ENCODE measurements around the gene ADCYAP1R1.
A peak's percentile ranks its signal among the peaks of the same experiment; 100 is the strongest.

Gene ADCYAP1R1

GRCh38 chr7:31023877-31024276 lies 28.2 kb upstream of the ADCYAP1R1 start:
- no peaks in the 10 kb centered on the region for H3K27me3 ChIP-seq (ENCODE audit: insufficient read depth, insufficient read length)
- H3K4me1 ChIP-seq (ENCODE audit: insufficient read depth, insufficient read length): peaks cover 24% of the 10 kb centered on the region
- TF ChIP-seq YY1 (IDR thresholded peaks at IDR 0.05; ENCODE audit: insufficient read depth, insufficient read length) (no peak), ZNF274 (IDR thresholded peaks at IDR 0.05; ENCODE audit: low read depth, low read length) (no peak), SUZ12 (IDR thresholded peaks at IDR 0.05; ENCODE audit: extremely low read depth, insufficient read depth, insufficient read length) (no peak)
- no peaks in the 10 kb centered on the region for H3K9me3 ChIP-seq (ENCODE audit: insufficient read depth, low read length)
- H3K36me3 ChIP-seq (ENCODE audit: insufficient read depth, insufficient read length, low read length): no peaks in the 10 kb centered on the region
- DNase-seq (ENCODE audit: low read depth, low spot score): no peak
- no peak overlapping the region for H3K4me3 ChIP-seq (ENCODE audit: insufficient read length, low read depth)
- no peak overlapping the region for H3K9ac ChIP-seq (ENCODE audit: insufficient read length, low read depth)

- no peaks in the 10 kb centered on the region for H3K9me3 ChIP-seq (ENCODE audit: insufficient read depth, low read length)
- H3K4me1 ChIP-seq (ENCODE audit: insufficient read depth, insufficient read length): peaks cover 22% of the 10 kb centered on the region
- DNase-seq (ENCODE audit: low read depth, low spot score): peak; percentile 79
- H3K4me3 ChIP-seq (ENCODE audit: insufficient read length, low read depth): no peak overlapping the region
- peak overlapping the region; percentile 1 for H3K9ac ChIP-seq (ENCODE audit: insufficient read length, low read depth)
- H3K27me3 ChIP-seq (ENCODE audit: insufficient read depth, insufficient read length): no peaks in the 10 kb centered on the region
- H3K36me3 ChIP-seq (ENCODE audit: insufficient read depth, insufficient read length, low read length): no peaks in the 10 kb centered on the region
- TF ChIP-seq SUZ12 (IDR thresholded peaks at IDR 0.05; ENCODE audit: extremely low read depth, insufficient read depth, insufficient read length) (no peak), ZNF274 (IDR thresholded peaks at IDR 0.05; ENCODE audit: low read depth, low read length) (no peak)
Observed at GRCh38 chr7:31027161-31027965, 24.7 kb upstream of the ADCYAP1R1 start.

GRCh38 chr7:31028006-31028405 lies 24.1 kb upstream of the ADCYAP1R1 start:
- Histone ChIP-seq H3K4me1 (ENCODE audit: insufficient read depth, insufficient read length) (peaks cover 19% of the 10 kb centered on the region), H3K36me3 (ENCODE audit: insufficient read depth, insufficient read length, low read length) (no peaks in the 10 kb centered on the region), H3K9ac (ENCODE audit: insufficient read length, low read depth) (peak overlapping the region; percentile 1), H3K27me3 (ENCODE audit: insufficient read depth, insufficient read length) (no peaks in the 10 kb centered on the region), H3K9me3 (ENCODE audit: insufficient read depth, low read length) (no peaks in the 10 kb centered on the region), H3K4me3 (ENCODE audit: insufficient read length, low read depth) (no peak overlapping the region)
- no peak for TF ChIP-seq ZNF274 (IDR thresholded peaks at IDR 0.05; ENCODE audit: low read depth, low read length)
- no peak for DNase-seq (ENCODE audit: low read depth, low spot score)

GRCh38 chr7:31028417-31028992 lies 23.6 kb upstream of the ADCYAP1R1 start:
- Histone ChIP-seq H3K36me3 (ENCODE audit: insufficient read depth, insufficient read length, low read length) (no peaks in the 10 kb centered on the region), H3K4me1 (ENCODE audit: insufficient read depth, insufficient read length) (peaks cover 17% of the 10 kb centered on the region), H3K4me3 (ENCODE audit: insufficient read length, low read depth) (no peak overlapping the region), H3K9ac (ENCODE audit: insufficient read length, low read depth) (no peak overlapping the region), H3K9me3 (ENCODE audit: insufficient read depth, low read length) (no peaks in the 10 kb centered on the region), H3K27me3 (ENCODE audit: insufficient read depth, insufficient read length) (no peaks in the 10 kb centered on the region)
- no peak for TF ChIP-seq ZNF274 (IDR thresholded peaks at IDR 0.05; ENCODE audit: low read depth, low read length)
- TF ChIP-seq YY1 (IDR thresholded peaks at IDR 0.05; ENCODE audit: insufficient read depth, insufficient read length): no peak
- no peak for TF ChIP-seq SUZ12 (IDR thresholded peaks at IDR 0.05; ENCODE audit: extremely low read depth, insufficient read depth, insufficient read length)
- no peak for DNase-seq (ENCODE audit: low read depth, low spot score)

GRCh38 chr7:31029251-31030042 lies 22.7 kb upstream of the ADCYAP1R1 start:
- Histone ChIP-seq H3K36me3 (ENCODE audit: insufficient read depth, insufficient read length, low read length) (no peaks in the 10 kb centered on the region), H3K4me3 (ENCODE audit: insufficient read length, low read depth) (no peak overlapping the region), H3K9ac (ENCODE audit: insufficient read length, low read depth) (no peak overlapping the region), H3K9me3 (ENCODE audit: insufficient read depth, low read length) (no peaks in the 10 kb centered on the region), H3K27me3 (ENCODE audit: insufficient read depth, insufficient read length) (no peaks in the 10 kb centered on the region), H3K4me1 (ENCODE audit: insufficient read depth, insufficient read length) (peaks cover 17% of the 10 kb centered on the region)
- no peak for DNase-seq (ENCODE audit: low read depth, low spot score)
- TF ChIP-seq ZNF274 (IDR thresholded peaks at IDR 0.05; ENCODE audit: low read depth, low read length) (no peak), YY1 (IDR thresholded peaks at IDR 0.05; ENCODE audit: insufficient read depth, insufficient read length) (no peak), SUZ12 (IDR thresholded peaks at IDR 0.05; ENCODE audit: extremely low read depth, insufficient read depth, insufficient read length) (no peak)

GRCh38 chr7:31033674-31034300 lies 18.3 kb upstream of the ADCYAP1R1 start:
- TF ChIP-seq SUZ12 (IDR thresholded peaks at IDR 0.05; ENCODE audit: extremely low read depth, insufficient read depth, insufficient read length): no peak
- H3K36me3 ChIP-seq (ENCODE audit: insufficient read depth, insufficient read length, low read length): no peaks in the 10 kb centered on the region
- no peak overlapping the region for H3K9ac ChIP-seq (ENCODE audit: insufficient read length, low read depth)
- no peaks in the 10 kb centered on the region for H3K9me3 ChIP-seq (ENCODE audit: insufficient read depth, low read length)
- no peaks in the 10 kb centered on the region for H3K27me3 ChIP-seq (ENCODE audit: insufficient read depth, insufficient read length)
- H3K4me3 ChIP-seq (ENCODE audit: insufficient read length, low read depth): no peak overlapping the region
- no peak for DNase-seq (ENCODE audit: low read depth, low spot score)
- peaks cover 6% of the 10 kb centered on the region for H3K4me1 ChIP-seq (ENCODE audit: insufficient read depth, insufficient read length)

GRCh38 chr7:31036924-31037323 lies 15.2 kb upstream of the ADCYAP1R1 start:
- no peak overlapping the region for H3K9ac ChIP-seq (ENCODE audit: insufficient read length, low read depth)

More at GRCh38 chr7:31036924-31037323, 15.2 kb upstream of the ADCYAP1R1 start:
- TF ChIP-seq YY1 (IDR thresholded peaks at IDR 0.05; ENCODE audit: insufficient read depth, insufficient read length) (no peak), ZNF274 (IDR thresholded peaks at IDR 0.05; ENCODE audit: low read depth, low read length) (no peak), SUZ12 (IDR thresholded peaks at IDR 0.05; ENCODE audit: extremely low read depth, insufficient read depth, insufficient read length) (no peak)
- Histone ChIP-seq H3K27me3 (ENCODE audit: insufficient read depth, insufficient read length) (no peaks in the 10 kb centered on the region), H3K36me3 (ENCODE audit: insufficient read depth, insufficient read length, low read length) (no peaks in the 10 kb centered on the region), H3K4me1 (ENCODE audit: insufficient read depth, insufficient read length) (peaks cover 2% of the 10 kb centered on the region), H3K4me3 (ENCODE audit: insufficient read length, low read depth) (no peak overlapping the region), H3K9me3 (ENCODE audit: insufficient read depth, low read length) (no peaks in the 10 kb centered on the region)
- DNase-seq (ENCODE audit: low read depth, low spot score): no peak
